Cardiac muscle cell (in vitro differentiated cells and primary cell): Measurements from ENCODE around the gene SPHK1. TPM values are rescaled to one million over a fixed set of nuclear protein-coding genes. Genes with fewer than 3 reads are reported as not detected.
"Not testable (repeated sequence)": the region's sequence is repeated elsewhere in the genome, so short reads cannot be mapped to it uniquely, and the experiment has no call there.

Experiments
- DNase-seq, 2 donors: peaks; one replicate each; pipeline versions ENCODE4 v3.0.0 to v3.0.0-alpha.2; 2010 to 2017; ENCODE audit warnings: low read depth in 1 of 2, low spot score in 1 of 2
- H3K27ac ChIP-seq: fragments of 200-600 bp; sonication (generic); 2 replicates; pipeline ENCODE4 v1.5.1; 2016
- H3K27me3 ChIP-seq: fragments of 200-600 bp; sonication (generic); 2 replicates; pipeline ENCODE4 v1.6.0; 2016; ENCODE audit warnings: control low read depth
- H3K36me3 ChIP-seq: fragments of 200-600 bp; sonication (generic); 2 replicates; pipeline ENCODE4 v1.5.1; 2016; ENCODE audit warnings: control low read depth
- H3K4me1 ChIP-seq: fragments of 200-600 bp; sonication (generic); 2 replicates; pipeline ENCODE4 v1.8.1; 2017; ENCODE audit warnings: low read depth, mild to moderate bottlenecking, mixed run types
- H3K4me3 ChIP-seq: fragments of 200-600 bp; sonication (generic); 2 replicates; pipeline ENCODE4 v1.5.1; 2016; ENCODE audit warnings: mild to moderate bottlenecking
- H3K9me3 ChIP-seq: fragments of 200-600 bp; sonication (generic); 2 replicates; pipeline ENCODE4 v1.5.1; 2017; ENCODE audit warnings: low read depth, mild to moderate bottlenecking, control low read depth
- CTCF ChIP-seq: IDR thresholded peaks from 2 replicates; pipeline ENCODE4 v1.5.1; 2012; ENCODE audit warnings: low read depth, mild to moderate bottlenecking, low read length
- polyA plus RNA-seq: library from polyadenylated mRNA; unstranded; fragments of >200 nt; fragmentation: Nextera tagmentation; extraction: Ambion mirVana; gene quantifications from 2 replicates; pipeline ENCODE4 v1.2.1, GENCODE V29; 2016
- total RNA-seq: library from RNA; depleted of rRNA; stranded (reverse); fragments of >200 nt; gene quantifications from 2 replicates; pipeline ENCODE4 v1.2.3, GENCODE V29; 2016

The SPHK1 gene
- total and polyA plus RNA-seq, 2 experiments from 2014 or later = 14.3 to 24.3 TPM

- H3K4me3 ChIP-seq = no peak overlapping the region
- H3K36me3 ChIP-seq = no peaks in the 10 kb centered on the region
- no peak for TF ChIP-seq CTCF
- H3K9me3 ChIP-seq = no peaks in the 10 kb centered on the region
- H3K27me3 ChIP-seq = no peaks in the 10 kb centered on the region
- peaks cover 5% of the 10 kb centered on the region for H3K4me1 ChIP-seq
- DNase-seq = no peak
- no peak overlapping the region for H3K27ac ChIP-seq
These were observed 25.0 kb upstream of the SPHK1 start for GRCh38 chr17:76359375-76359774.

GRCh38 chr17:76359776-76360175 is 24.6 kb upstream of the SPHK1 start:
- DNase-seq = not testable (repeated sequence)

GRCh38 chr17:76360461-76360860 is 23.9 kb upstream of the SPHK1 start:
- Histone ChIP-seq H3K4me3 (no peak overlapping the region), H3K9me3 (no peaks in the 10 kb centered on the region), H3K4me1 (no peaks in the 10 kb centered on the region), H3K27ac (no peak overlapping the region), H3K27me3 (no peaks in the 10 kb centered on the region), H3K36me3 (no peaks in the 10 kb centered on the region)
- no peak for DNase-seq
- TF ChIP-seq CTCF = no peak

More at GRCh38 chr17:76359776-76360175, 24.6 kb upstream of the SPHK1 start:
- not testable (repeated sequence) for H3K36me3 ChIP-seq, H3K27me3 ChIP-seq, H3K4me3 ChIP-seq, H3K4me1 ChIP-seq, H3K27ac ChIP-seq, H3K9me3 ChIP-seq

GRCh38 chr17:76363107-76363842 is 21.1 kb upstream of the SPHK1 start:
- H3K36me3 ChIP-seq = no peaks in the 10 kb centered on the region
- no peak overlapping the region for H3K27ac ChIP-seq
- H3K4me3 ChIP-seq = no peak overlapping the region
- no peaks in the 10 kb centered on the region for H3K4me1 ChIP-seq
- no peaks in the 10 kb centered on the region for H3K9me3 ChIP-seq
- DNase-seq = no peak
- TF ChIP-seq CTCF = no peak
- no peaks in the 10 kb centered on the region for H3K27me3 ChIP-seq

- H3K4me3 ChIP-seq = no peak overlapping the region
- H3K27ac ChIP-seq = no peak overlapping the region
- TF ChIP-seq CTCF = peak; percentile 41
- no peaks in the 10 kb centered on the region for H3K27me3 ChIP-seq
- peaks cover 7% of the 10 kb centered on the region for H3K4me1 ChIP-seq
- H3K36me3 ChIP-seq = no peaks in the 10 kb centered on the region
- no peaks in the 10 kb centered on the region for H3K9me3 ChIP-seq
- DNase-seq = no peak
These were observed 19.0 kb upstream of the SPHK1 start for GRCh38 chr17:76365256-76365903.

GRCh38 chr17:76366247-76366646 is 18.2 kb upstream of the SPHK1 start:
- no peaks in the 10 kb centered on the region for H3K36me3 ChIP-seq
- H3K4me1 ChIP-seq = peaks cover 7% of the 10 kb centered on the region
- H3K27me3 ChIP-seq = no peaks in the 10 kb centered on the region
- no peak for TF ChIP-seq CTCF
- no peak overlapping the region for H3K4me3 ChIP-seq
- DNase-seq = no peak
- no peaks in the 10 kb centered on the region for H3K9me3 ChIP-seq
- H3K27ac ChIP-seq = no peak overlapping the region
